ENCODE results near the gene HHIPL1. TPM values are rescaled to one million over a fixed set of nuclear protein-coding genes. Genes with fewer than 3 reads are reported as not detected.

Gene HHIPL1
- total and polyA plus RNA-seq, 4 experiments from 2014 or later, result 0.35 to 0.42 TPM; not detected in 2

GRCh38 chr14:99600232-99600888, 44.6 kb upstream of the HHIPL1 start:
- H3K36me3 ChIP-seq (ENCODE audit: insufficient read depth, low read length), result no peaks in the 10 kb centered on the region
- no peak overlapping the region for H3K27ac ChIP-seq (ENCODE audit: low read depth, low read length)
- H3K9me3 ChIP-seq (ENCODE audit: control insufficient read depth in 1 of 2, low read length in 2 of 2), result no peaks in the 10 kb centered on the region
- no peak overlapping the region for H3K4me3 ChIP-seq (ENCODE audit: low read length in 2 of 2)
- H3K4me1 ChIP-seq (ENCODE audit: insufficient read depth, low read length), result peaks cover 40% of the 10 kb centered on the region
- Mint-ChIP-seq H3K9me3 (no peaks in the 10 kb centered on the region), H3K36me3 (no peaks in the 10 kb centered on the region), H3K4me3 (peak overlapping the region in 5 of 8 donors; percentile 11 to 61 (median 29)), H3K4me1 (peaks cover 21 to 55% (median 38%) of the 10 kb centered on the region in 4 donors), H3K27me3 (no peaks in the 10 kb centered on the region), H3K27ac (peak overlapping the region in 5 of 7 donors; percentile 1 to 80 (median 72))
- ChIA-PET CTCF (ENCODE audit: partially characterized antibody) (no interaction called here), POLR2A (ENCODE audit: partially characterized antibody) (no interaction called here)
- DNase-seq, result no peak
- intact Hi-C loops (cut with micrococcal nuclease), result loop anchor here (5.0 to 10.0 kb wide), 2 partner anchors 194 to 947 kb away; partner anchors contain the start of gene EML1
- no peaks in the 10 kb centered on the region for H3K27me3 ChIP-seq (ENCODE audit: insufficient read depth, low read length)

- H3K4me1 Mint-ChIP-seq, result peaks cover 21 to 53% (median 39%) of the 10 kb centered on the region in 4 donors
- peaks cover 43% of the 10 kb centered on the region for H3K4me1 ChIP-seq (ENCODE audit: insufficient read depth, low read length)
- no peak overlapping the region for H3K4me3 ChIP-seq (ENCODE audit: low read length in 2 of 2)
- H3K9me3 Mint-ChIP-seq, result no peaks in the 10 kb centered on the region
- H3K36me3 ChIP-seq (ENCODE audit: insufficient read depth, low read length), result no peaks in the 10 kb centered on the region
- H3K27ac ChIP-seq (ENCODE audit: low read depth, low read length), result no peak overlapping the region
- intact Hi-C loops (cut with micrococcal nuclease), result loop anchor here (5.0 to 10.0 kb wide), 2 partner anchors 193 to 946 kb away; partner anchors contain the start of gene EML1
- peak overlapping the region; percentile 30 to 83 (median 74) for H3K4me3 Mint-ChIP-seq
- no peaks in the 10 kb centered on the region for H3K27me3 ChIP-seq (ENCODE audit: insufficient read depth, low read length)
- POLR2A ChIA-PET (ENCODE audit: partially characterized antibody), result no interaction called here
- CTCF ChIA-PET (ENCODE audit: partially characterized antibody), result no interaction called here
- H3K36me3 Mint-ChIP-seq, result no peaks in the 10 kb centered on the region
- no peaks in the 10 kb centered on the region for H3K27me3 Mint-ChIP-seq
- no peak for DNase-seq
- H3K9me3 ChIP-seq (ENCODE audit: control insufficient read depth in 1 of 2, low read length in 2 of 2), result no peaks in the 10 kb centered on the region
- peak overlapping the region in 5 of 7 donors; percentile 44 to 80 (median 78) for H3K27ac Mint-ChIP-seq
These were observed 43.5 kb upstream of the HHIPL1 start for GRCh38 chr14:99601361-99601831.

GRCh38 chr14:99602054-99602787, 42.7 kb upstream of the HHIPL1 start:
- H3K27me3 ChIP-seq (ENCODE audit: insufficient read depth, low read length), result no peaks in the 10 kb centered on the region
- no peaks in the 10 kb centered on the region for H3K36me3 ChIP-seq (ENCODE audit: insufficient read depth, low read length)
- H3K27me3 Mint-ChIP-seq, result no peaks in the 10 kb centered on the region
- intact Hi-C loops (cut with micrococcal nuclease), result loop anchor here (5.0 to 10.0 kb wide), 2 partner anchors 193 to 945 kb away; partner anchors contain the start of gene EML1
- peak overlapping the region in 1 of 2 donors; percentile 17 for H3K4me3 ChIP-seq (ENCODE audit: low read length in 2 of 2)
- H3K9me3 ChIP-seq (ENCODE audit: control insufficient read depth in 1 of 2, low read length in 2 of 2), result no peaks in the 10 kb centered on the region
- no peak for DNase-seq
- H3K36me3 Mint-ChIP-seq, result no peaks in the 10 kb centered on the region
- peaks cover 20 to 53% (median 39%) of the 10 kb centered on the region in 4 donors for H3K4me1 Mint-ChIP-seq
- peaks cover 43% of the 10 kb centered on the region for H3K4me1 ChIP-seq (ENCODE audit: insufficient read depth, low read length)
- H3K4me3 Mint-ChIP-seq, result peak overlapping the region; percentile 73 to 84 (median 78)
- no peaks in the 10 kb centered on the region for H3K9me3 Mint-ChIP-seq
- CTCF ChIA-PET (ENCODE audit: partially characterized antibody), result interaction anchor here (0.9 kb wide), 1 partner anchor 86 kb away, joined by 3 read pairs; no protein-coding TSS in a partner anchor
- POLR2A ChIA-PET (ENCODE audit: partially characterized antibody), result interaction anchor here (1.0 to 1.2 kb wide), 2 partner anchors 14 to 121 kb away, joined by 3 to 4 read pairs; partner anchors contain the start of genes CCNK and SETD3
- peak overlapping the region; percentile 57 to 83 (median 74) for H3K27ac Mint-ChIP-seq
- H3K27ac ChIP-seq (ENCODE audit: low read depth, low read length), result no peak overlapping the region

GRCh38 chr14:99602788-99603415, 42.0 kb upstream of the HHIPL1 start:
- Histone ChIP-seq H3K27me3 (ENCODE audit: insufficient read depth, low read length) (no peaks in the 10 kb centered on the region), H3K36me3 (ENCODE audit: insufficient read depth, low read length) (no peaks in the 10 kb centered on the region), H3K27ac (ENCODE audit: low read depth, low read length) (no peak overlapping the region), H3K4me1 (ENCODE audit: insufficient read depth, low read length) (peaks cover 43% of the 10 kb centered on the region), H3K4me3 (ENCODE audit: low read length in 2 of 2) (no peak overlapping the region), H3K9me3 (ENCODE audit: control insufficient read depth in 1 of 2, low read length in 2 of 2) (no peaks in the 10 kb centered on the region)
- no peaks in the 10 kb centered on the region for H3K27me3 Mint-ChIP-seq
- peaks cover 21 to 53% (median 35%) of the 10 kb centered on the region in 4 donors for H3K4me1 Mint-ChIP-seq
- DNase-seq, result no peak
- CTCF ChIA-PET (ENCODE audit: partially characterized antibody), result interaction anchor here (1.2 kb wide), 1 partner anchor 8 kb away, joined by 3 read pairs; no protein-coding TSS in a partner anchor
- peak overlapping the region in 5 of 7 donors; percentile 53 to 80 (median 58) for H3K27ac Mint-ChIP-seq
- intact Hi-C loops (cut with micrococcal nuclease), result loop anchor here (5.0 to 10.0 kb wide), 2 partner anchors 192 to 944 kb away; partner anchors contain the start of gene EML1
- POLR2A ChIA-PET (ENCODE audit: partially characterized antibody), result interaction anchor here (0.7 to 3.7 kb wide), 9 partner anchors 8 to 128 kb away, joined by 3 to 41 read pairs (median 5); partner anchors contain the start of genes CCNK, CYP46A1 and SETD3
- H3K36me3 Mint-ChIP-seq, result no peaks in the 10 kb centered on the region
- peak overlapping the region; percentile 73 to 84 (median 78) for H3K4me3 Mint-ChIP-seq
- H3K9me3 Mint-ChIP-seq, result no peaks in the 10 kb centered on the region

GRCh38 chr14:99603471-99604277, 41.3 kb upstream of the HHIPL1 start, which contains the start of gene CCDC85C:
Gene CCDC85C, minus strand, starts transcription at chr14:99604207. Its CDS starts 248 bp downstream, at chr14:99603959.
- H3K9me3 ChIP-seq (ENCODE audit: control insufficient read depth in 1 of 2, low read length in 2 of 2), result no peaks in the 10 kb centered on the region
- H3K36me3 Mint-ChIP-seq, result no peaks in the 10 kb centered on the region
- no peaks in the 10 kb centered on the region for H3K27me3 Mint-ChIP-seq
- POLR2A ChIA-PET (ENCODE audit: partially characterized antibody), result interaction anchor here (0.5 to 3.7 kb wide), 10 partner anchors 9 to 336 kb away, joined by 3 to 41 read pairs (median 4); partner anchors contain the start of genes CCNK, CYP46A1 and SETD3
- no peaks in the 10 kb centered on the region for H3K36me3 ChIP-seq (ENCODE audit: insufficient read depth, low read length)
- H3K27ac Mint-ChIP-seq, result peak within 1 kb of the TSS; percentile 84 to 94 (median 88)
- intact Hi-C loops (cut with micrococcal nuclease), result loop anchor here (1.0 to 10.0 kb wide), 5 partner anchors 81 to 944 kb away; partner anchors contain the start of genes CCNK, CYP46A1 and EML1
- no peaks in the 10 kb centered on the region for H3K27me3 ChIP-seq (ENCODE audit: insufficient read depth, low read length)
- H3K4me3 ChIP-seq (ENCODE audit: low read length in 2 of 2), result peak within 1 kb of the TSS; percentile 47 to 84
- no peaks in the 10 kb centered on the region for H3K9me3 Mint-ChIP-seq
- H3K27ac ChIP-seq (ENCODE audit: low read depth, low read length), result peak within 1 kb of the TSS; percentile 84
- CTCF ChIA-PET (ENCODE audit: partially characterized antibody), result interaction anchor here (0.6 to 1.2 kb wide), 2 partner anchors 8 to 85 kb away, joined by 3 read pairs; no protein-coding TSS in a partner anchor
- H3K4me1 Mint-ChIP-seq, result peaks cover 21 to 53% (median 35%) of the 10 kb centered on the region in 4 donors
- peak; percentile 57 to 70 (median 65) for DNase-seq
- peak within 1 kb of the TSS; percentile 88 to 95 (median 93) for H3K4me3 Mint-ChIP-seq
- H3K4me1 ChIP-seq (ENCODE audit: insufficient read depth, low read length), result peaks cover 43% of the 10 kb centered on the region

- no peaks in the 10 kb centered on the region for H3K27me3 Mint-ChIP-seq
- H3K27ac ChIP-seq (ENCODE audit: low read depth, low read length), result peak overlapping the region; percentile 84
These were observed 40.6 kb upstream of the HHIPL1 start for GRCh38 chr14:99604278-99604765.

More at GRCh38 chr14:99604278-99604765, 40.6 kb upstream of the HHIPL1 start:
- Mint-ChIP-seq H3K27ac (peak overlapping the region; percentile 84 to 94 (median 88)), H3K9me3 (no peaks in the 10 kb centered on the region), H3K36me3 (no peaks in the 10 kb centered on the region), H3K4me3 (peak overlapping the region; percentile 88 to 95 (median 93)), H3K4me1 (peaks cover 21 to 47% (median 35%) of the 10 kb centered on the region in 4 donors)
- ChIA-PET POLR2A (ENCODE audit: partially characterized antibody) (interaction anchor here (0.5 to 3.7 kb wide), 10 partner anchors 10 to 337 kb away, joined by 3 to 41 read pairs (median 6); partner anchors contain the start of genes CCNK, CYP46A1 and SETD3), CTCF (ENCODE audit: partially characterized antibody) (interaction anchor here (0.6 to 1.5 kb wide), 3 partner anchors 9 to 85 kb away, joined by 3 read pairs; no protein-coding TSS in a partner anchor)
- H3K36me3 ChIP-seq (ENCODE audit: insufficient read depth, low read length), result no peaks in the 10 kb centered on the region
- H3K4me1 ChIP-seq (ENCODE audit: insufficient read depth, low read length), result peaks cover 43% of the 10 kb centered on the region
- H3K9me3 ChIP-seq (ENCODE audit: control insufficient read depth in 1 of 2, low read length in 2 of 2), result no peaks in the 10 kb centered on the region
- H3K27me3 ChIP-seq (ENCODE audit: insufficient read depth, low read length), result no peaks in the 10 kb centered on the region
- intact Hi-C loops (cut with micrococcal nuclease), result loop anchor here (1.0 to 10.0 kb wide), 5 partner anchors 80 to 943 kb away; partner anchors contain the start of genes CCNK, CYP46A1 and EML1
- peak overlapping the region; percentile 47 to 84 for H3K4me3 ChIP-seq (ENCODE audit: low read length in 2 of 2)
- DNase-seq, result peak; percentile 92 to 99 (median 98)
